Measurements from ENCODE around the gene DYNC2I2. TPM values are rescaled to one million over a fixed set of nuclear protein-coding genes. Genes with fewer than 3 reads are reported as not detected.
"Not testable (repeated sequence)": the region's sequence is repeated elsewhere in the genome, so short reads cannot be mapped to it uniquely, and the experiment has no call there.

Gene DYNC2I2
- total RNA-seq, 1 experiment from 2014 or later = 173 TPM

DNA sequence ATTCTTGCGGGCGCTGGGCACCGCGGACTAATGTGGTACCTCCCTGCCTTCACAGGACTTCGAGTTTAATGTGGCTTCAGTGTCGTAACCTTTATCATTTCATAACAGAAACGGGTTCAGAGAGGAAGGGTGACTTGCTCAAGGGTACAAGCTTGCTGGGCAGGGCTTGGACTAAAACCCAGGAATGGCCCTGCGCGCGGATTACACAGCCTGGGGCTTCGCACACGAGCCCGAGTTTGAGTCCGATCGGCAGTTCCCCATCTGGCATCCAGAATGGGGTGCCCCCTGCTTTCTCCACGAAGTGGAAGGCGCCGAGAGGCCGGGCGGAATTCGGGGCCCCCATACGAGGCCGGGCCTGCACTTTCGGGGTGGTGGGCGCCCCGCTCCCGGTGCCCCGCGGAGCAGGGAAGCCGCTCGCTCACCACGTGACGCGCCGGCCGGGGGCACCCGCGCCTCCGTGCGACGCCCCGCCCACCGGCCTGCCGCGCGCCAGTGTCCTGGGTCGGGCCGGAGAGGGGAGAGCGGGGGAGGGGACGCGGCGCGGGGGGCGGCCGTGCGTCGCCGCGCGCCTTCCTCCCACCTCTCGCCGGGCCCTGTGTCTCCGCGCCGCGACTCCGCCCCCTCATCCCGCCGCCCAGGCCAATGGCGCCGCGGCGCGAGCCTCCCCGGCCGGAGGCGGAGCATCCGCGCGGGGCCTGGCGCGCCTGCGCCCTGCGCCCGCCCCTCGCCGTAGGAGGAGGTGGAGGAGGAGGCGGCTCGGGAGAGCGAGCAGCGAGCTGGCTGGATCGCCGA is 32.0 kb upstream of the DYNC2I2 start, which contains the start of gene SET:
TSS of gene SET (plus strand) at position 722 of the 792 bp plus-strand sequence. CDS start 361 bp downstream, outside the sequence.
- in situ Hi-C loops (cut with HindIII; ENCODE audit: low sequenced_read_pairs) = no loop called here

GRCh38 chr9:128687453-128687852 is 30.8 kb upstream of the DYNC2I2 start:
- DNase-seq (ENCODE audit: low spot score) = no peak
- in situ Hi-C loops (cut with HindIII; ENCODE audit: low sequenced_read_pairs) = no loop called here

More for the DNA sequence above, 32.0 kb upstream of the DYNC2I2 start, which contains the start of gene SET:
- DNase-seq (ENCODE audit: low spot score) = peak; percentile 90

DNA sequence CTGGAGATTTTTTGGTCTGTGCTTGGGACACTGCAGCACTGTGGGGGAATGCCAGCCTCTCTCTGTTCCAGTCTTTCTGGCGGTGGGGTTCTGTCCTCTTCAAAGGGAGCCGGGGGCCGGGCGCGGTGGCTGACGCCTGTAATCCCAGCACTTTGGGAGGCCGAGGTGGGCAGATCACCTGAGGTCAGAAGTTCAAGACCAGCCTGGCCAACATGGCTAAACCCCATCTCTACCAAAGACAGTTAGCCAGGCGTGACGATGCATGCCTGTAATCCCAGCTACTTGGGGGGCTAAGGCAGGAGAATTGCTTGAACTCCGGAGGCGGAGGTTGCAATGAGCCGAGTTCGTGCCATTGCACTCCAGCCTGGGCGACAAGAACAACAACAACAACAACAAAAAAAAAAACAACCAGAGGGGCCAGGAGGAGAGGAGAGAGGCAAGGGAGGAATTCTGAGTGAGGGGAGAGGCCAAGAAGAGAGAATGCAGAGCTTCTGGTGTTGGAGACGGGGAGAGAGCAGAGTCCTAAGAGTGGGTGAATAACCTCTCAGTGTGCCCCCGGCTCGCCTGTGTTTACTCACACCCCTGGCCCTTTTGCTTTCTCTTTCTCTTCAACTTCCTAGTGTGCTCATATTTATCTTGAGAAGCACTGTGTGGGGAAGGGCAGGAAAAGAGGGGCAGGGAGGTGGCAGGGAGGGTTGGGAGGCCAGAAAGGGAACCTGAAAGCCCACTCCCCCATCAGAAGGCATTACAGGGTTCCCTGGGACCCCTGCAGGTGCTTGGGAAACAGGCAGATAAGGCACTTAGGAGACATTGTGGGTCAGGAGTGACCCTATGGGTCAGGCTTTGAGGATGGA is 29.2 kb upstream of the DYNC2I2 start:
- DNase-seq (ENCODE audit: low spot score) = no peak
- in situ Hi-C loops (cut with HindIII; ENCODE audit: low sequenced_read_pairs) = no loop called here

DNA sequence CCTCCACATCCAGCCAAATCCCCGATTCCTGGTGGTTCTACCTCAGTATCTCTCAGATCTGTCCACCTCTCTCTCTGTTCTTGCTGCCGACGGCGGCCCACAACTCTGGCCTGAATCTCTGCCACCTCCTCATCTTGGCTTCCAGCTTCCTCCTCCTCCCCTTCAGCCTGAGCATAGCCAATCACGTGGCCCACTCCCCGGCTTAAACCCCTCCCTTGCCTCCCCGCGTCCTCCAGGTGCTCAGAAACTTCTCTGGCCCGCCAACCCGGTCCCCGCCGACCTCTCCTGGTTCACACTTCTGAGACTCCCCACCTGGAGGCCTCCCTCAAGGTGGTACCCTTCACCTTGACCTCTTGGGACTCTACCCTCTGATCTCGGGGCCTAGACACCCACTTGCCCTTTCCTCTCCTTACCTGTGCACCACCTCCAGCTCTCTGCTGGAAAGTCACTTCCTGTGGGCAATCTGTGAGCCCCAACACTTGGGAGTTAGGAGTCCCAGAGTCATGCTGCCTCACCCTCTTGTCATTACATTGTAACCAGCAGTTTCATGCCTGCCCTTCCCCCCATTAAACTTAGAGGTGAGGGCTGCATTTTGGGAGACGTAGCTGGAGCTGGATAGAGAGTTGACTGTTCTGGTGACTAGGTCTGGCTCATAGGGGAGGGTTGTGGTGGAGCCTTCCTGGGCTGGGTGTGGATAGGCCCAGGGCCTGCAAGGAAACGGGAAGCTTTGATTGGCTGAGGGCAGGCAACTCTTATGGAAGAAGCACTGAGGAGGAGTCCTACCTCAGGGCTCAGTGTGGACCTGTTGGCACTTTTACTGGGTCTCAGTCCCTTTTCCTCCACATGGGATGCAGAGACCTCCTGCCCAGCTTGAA is 27.9 kb upstream of the DYNC2I2 start:
- DNase-seq (ENCODE audit: low spot score) = peak; percentile 48
- in situ Hi-C loops (cut with HindIII; ENCODE audit: low sequenced_read_pairs) = no loop called here

DNA sequence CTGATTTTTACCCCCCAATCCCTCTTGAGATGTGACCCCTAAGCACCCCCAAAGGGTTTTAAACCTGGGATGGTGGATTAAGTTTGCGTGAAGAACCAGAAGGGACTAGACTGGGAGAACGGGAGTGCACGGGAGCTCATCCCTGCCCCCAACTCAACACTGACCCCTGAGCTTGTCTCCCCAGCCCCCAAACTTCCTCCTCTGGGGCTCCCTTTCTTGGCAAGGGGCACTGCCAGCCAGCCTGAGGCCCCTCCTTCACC is 27.3 kb upstream of the DYNC2I2 start:
- in situ Hi-C loops (cut with HindIII; ENCODE audit: low sequenced_read_pairs) = no loop called here
- no peak for DNase-seq (ENCODE audit: low spot score)

DNA sequence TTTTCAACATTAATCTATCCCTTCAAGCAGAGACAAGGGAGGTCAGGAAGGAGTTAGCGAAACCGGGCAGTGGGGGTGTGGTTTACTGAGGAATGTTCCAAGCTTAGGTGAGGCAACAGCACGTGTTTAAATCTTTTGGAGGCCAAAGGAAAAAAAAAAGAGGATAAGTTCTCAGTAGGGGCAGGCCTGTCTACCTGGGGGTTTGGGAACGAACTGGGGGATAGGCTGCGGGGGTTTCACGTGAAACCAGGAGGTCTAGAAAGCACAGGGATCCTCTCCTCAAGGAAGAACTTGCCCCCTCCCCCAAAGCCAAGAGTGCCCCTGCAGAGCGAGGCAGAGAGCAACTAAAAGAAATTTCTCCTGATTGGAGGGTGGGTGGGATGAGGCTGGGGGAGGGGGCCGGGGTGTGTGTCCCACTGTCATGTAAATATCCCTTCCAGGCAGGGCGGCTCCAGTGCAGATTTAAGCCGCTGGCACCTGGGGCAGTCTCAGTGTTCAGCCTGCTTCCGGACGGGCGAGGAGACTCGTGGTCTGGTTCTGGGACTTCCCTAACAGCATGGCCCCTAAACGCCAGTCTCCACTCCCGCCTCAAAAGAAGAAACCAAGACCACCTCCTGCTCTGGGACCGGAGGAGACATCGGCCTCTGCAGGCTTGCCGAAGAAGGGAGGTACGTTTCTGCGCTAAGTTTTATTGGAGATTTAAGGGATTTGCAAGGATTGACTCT is 26.9 kb upstream of the DYNC2I2 start:
- DNase-seq (ENCODE audit: low spot score) = peak; percentile 40
- in situ Hi-C loops (cut with HindIII; ENCODE audit: low sequenced_read_pairs) = no loop called here

DNA sequence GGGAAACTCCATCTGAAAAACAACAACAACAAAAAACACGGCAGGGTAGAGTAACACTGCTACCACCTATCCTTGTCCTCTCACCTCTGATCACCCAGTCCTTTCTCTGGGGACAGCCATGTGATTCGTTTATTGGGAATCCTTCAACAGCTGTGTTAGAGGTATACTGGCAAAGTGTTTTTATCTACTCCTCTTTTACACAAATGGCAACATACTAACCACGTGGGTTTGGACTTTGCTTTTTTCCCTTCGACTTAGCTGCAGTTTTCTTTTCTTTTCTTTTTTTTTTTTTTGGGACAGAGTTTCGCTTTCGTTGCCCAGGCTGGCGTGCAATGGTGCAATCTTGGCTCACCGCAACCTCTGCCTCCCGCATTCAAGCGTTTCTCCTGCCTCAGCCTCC is 21.1 kb upstream of the DYNC2I2 start:
- DNase-seq (ENCODE audit: low spot score) = no peak
- in situ Hi-C loops (cut with HindIII; ENCODE audit: low sequenced_read_pairs) = no loop called here

GRCh38 chr9:128675382-128675781 is 18.7 kb upstream of the DYNC2I2 start:
- no peak for DNase-seq (ENCODE audit: low spot score)
- in situ Hi-C loops (cut with HindIII; ENCODE audit: low sequenced_read_pairs) = no loop called here

DNA sequence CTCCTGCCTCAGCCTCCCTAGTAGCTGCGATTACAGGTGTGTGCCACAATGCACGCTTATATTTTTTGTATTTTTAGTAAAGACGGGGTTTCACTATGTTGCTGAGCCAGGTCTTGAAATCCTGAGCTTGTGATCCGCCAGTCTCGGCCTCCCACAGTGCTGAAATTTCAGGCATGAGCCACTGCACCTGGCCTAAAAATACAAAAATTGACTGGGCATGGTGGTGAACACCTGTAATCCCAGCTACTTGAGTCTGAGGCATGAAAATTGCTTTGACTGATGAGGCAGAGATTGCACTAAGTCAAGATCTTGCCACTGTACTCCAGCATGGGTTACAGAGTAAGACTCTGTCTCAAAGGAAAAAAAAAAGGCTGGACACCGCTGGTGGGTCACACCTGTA is 13.1 kb upstream of the DYNC2I2 start:
- in situ Hi-C loops (cut with HindIII; ENCODE audit: low sequenced_read_pairs) = no loop called here
- DNase-seq (ENCODE audit: low spot score) = no peak

- DNase-seq (ENCODE audit: low spot score); in situ Hi-C loops (cut with HindIII; ENCODE audit: low sequenced_read_pairs): not testable (repeated sequence)
Measured at GRCh38 chr9:128666481-128666941, 9.9 kb upstream of the DYNC2I2 start.

DNA sequence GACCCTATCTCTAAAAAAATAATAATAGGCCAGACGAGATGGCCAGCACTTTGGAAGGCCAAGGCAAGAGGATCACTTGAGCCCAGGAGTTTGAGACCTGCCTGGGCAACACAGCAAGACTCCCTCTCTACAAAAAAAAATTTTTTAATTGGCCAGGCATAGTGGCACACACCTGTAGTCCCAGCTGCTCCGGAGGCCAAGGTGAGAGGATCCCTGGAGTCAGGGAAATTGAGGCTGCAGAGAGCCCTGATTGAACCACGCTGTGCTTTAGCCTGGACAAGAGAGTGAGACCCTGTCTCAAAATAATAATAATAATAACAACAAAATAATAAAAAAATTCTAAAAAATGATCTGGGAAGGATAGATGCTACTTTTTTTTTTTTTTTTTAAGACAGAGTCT is 1.1 kb upstream of the DYNC2I2 start:
- DNase-seq (ENCODE audit: low spot score) = no peak
- in situ Hi-C loops (cut with HindIII; ENCODE audit: low sequenced_read_pairs) = no loop called here

- in situ Hi-C loops (cut with HindIII; ENCODE audit: low sequenced_read_pairs) = no loop called here
- no peak for DNase-seq (ENCODE audit: low spot score)
Measured at GRCh38 chr9:128657344-128657704, 677 bp upstream of the DYNC2I2 start.

DNA sequence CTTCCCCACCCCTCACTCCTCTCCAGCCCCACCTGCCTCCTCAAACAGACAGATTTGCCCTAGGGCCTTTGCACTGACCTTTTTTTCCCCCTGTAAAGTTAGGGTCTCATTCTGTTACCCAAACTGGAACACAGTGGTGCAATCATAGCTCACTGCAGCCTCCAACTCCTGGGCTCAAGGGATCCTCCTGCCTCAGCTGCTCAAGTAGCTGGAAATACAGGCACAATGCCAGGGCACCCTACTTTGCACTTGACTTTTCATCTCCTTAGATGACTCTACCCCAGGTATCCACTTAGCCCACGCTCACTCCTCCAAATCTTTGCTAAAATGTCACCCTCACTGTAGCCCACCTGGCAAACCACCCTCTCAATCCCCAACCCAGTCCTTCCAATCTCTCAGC is 2.2 kb downstream of the DYNC2I2 start:
- in situ Hi-C loops (cut with HindIII; ENCODE audit: low sequenced_read_pairs) = no loop called here
- no peak for DNase-seq (ENCODE audit: low spot score)

GRCh38 chr9:128653908-128654307 is 2.7 kb downstream of the DYNC2I2 start:
- in situ Hi-C loops (cut with HindIII; ENCODE audit: low sequenced_read_pairs) = no loop called here
- no peak for DNase-seq (ENCODE audit: low spot score)

DNA sequence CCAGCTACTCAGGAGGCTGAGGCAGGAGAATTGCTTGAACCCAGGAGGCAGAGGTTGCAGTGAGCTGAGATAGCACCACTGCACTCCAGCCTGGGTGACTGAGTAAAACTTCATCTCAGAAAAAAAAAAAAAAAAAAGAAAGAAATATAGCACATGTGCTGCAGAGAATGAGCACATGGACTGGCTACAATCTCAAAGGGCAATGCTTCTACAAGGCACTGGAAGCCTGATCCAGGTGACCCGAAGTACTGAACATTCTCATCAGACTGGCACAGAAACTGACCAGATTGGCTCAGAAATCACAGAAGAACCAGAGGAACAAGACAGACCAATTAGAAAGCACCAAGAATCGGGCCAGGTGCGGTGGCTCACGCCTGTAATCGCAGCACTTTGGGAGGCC is 4.8 kb downstream of the DYNC2I2 start:
- in situ Hi-C loops (cut with HindIII; ENCODE audit: low sequenced_read_pairs) = no loop called here
- no peak for DNase-seq (ENCODE audit: low spot score)

- in situ Hi-C loops (cut with HindIII; ENCODE audit: low sequenced_read_pairs); DNase-seq (ENCODE audit: low spot score): not testable (repeated sequence)
Measured at GRCh38 chr9:128648206-128648605, 8.4 kb downstream of the DYNC2I2 start.

- in situ Hi-C loops (cut with HindIII; ENCODE audit: low sequenced_read_pairs) = no loop called here
Measured at GRCh38 chr9:128643519-128644300, 12.9 kb downstream of the DYNC2I2 start.

GRCh38 chr9:128642675-128643245 is 13.9 kb downstream of the DYNC2I2 start:
- DNase-seq (ENCODE audit: low spot score) = no peak
- in situ Hi-C loops (cut with HindIII; ENCODE audit: low sequenced_read_pairs) = no loop called here

More at GRCh38 chr9:128643519-128644300, 12.9 kb downstream of the DYNC2I2 start:
- no peak for DNase-seq (ENCODE audit: low spot score)
